Vagina (tissue), 2 donors: ENCODE measurements around the gene COL25A1. TPM values are rescaled to one million over a fixed set of nuclear protein-coding genes. Genes with fewer than 3 reads are reported as not detected.

ENCODE experiments used
- DNase-seq, 2 donors: peaks; one replicate each; pipeline ENCODE4 v3.0.0-alpha.2; 2017; ENCODE audit errors: extremely low spot score in 2 of 2
- H3K27ac ChIP-seq: fragments of 200-600 bp; sonication (generic); one replicate; pipeline ENCODE4 v1.5.1; 2019
- H3K27me3 ChIP-seq: fragments of 200-600 bp; sonication (generic); one replicate; pipeline ENCODE4 v1.5.1; 2019
- H3K36me3 ChIP-seq, 2 donors: fragments of 200-600 bp; sonication (generic); one replicate each; pipeline ENCODE4 v1.5.1; 2017 to 2019
- H3K4me1 ChIP-seq: fragments of 200-600 bp; sonication (generic); one replicate; pipeline ENCODE4 v1.5.1; 2019
- H3K4me3 ChIP-seq, 2 donors: fragments of 200-600 bp; sonication (generic); 1 replicate in 1 of 2; 2 replicates in 1 of 2; pipeline ENCODE4 v1.5.1; 2016 to 2019
- H3K9me3 ChIP-seq: fragments of 200-600 bp; sonication (generic); one replicate; pipeline ENCODE4 v1.5.1; 2019
- CTCF ChIP-seq, 3 experiments: fragments of 450-650 bp in 2 of 3; fragments of 200-600 bp in 1 of 3; sonication (generic) in 1 of 3; IDR thresholded peaks; one replicate each; pipeline ENCODE4 v1.5.1; 2017 to 2019; ENCODE audit warnings: antibody characterized with exemption in 3 of 3, mild to moderate bottlenecking in 2 of 3, moderate library complexity in 2 of 3
- POLR2A ChIP-seq, 2 donors: fragments of 450-650 bp; IDR thresholded peaks; one replicate each; pipeline ENCODE4 v1.6.1; 2017; ENCODE audit warnings: antibody characterized with exemption in 2 of 2, mild to moderate bottlenecking in 2 of 2, moderate library complexity in 2 of 2
- POLR2AphosphoS5 ChIP-seq, 2 donors: sonication (generic); formaldehyde crosslinking; IDR thresholded peaks; one replicate each; pipeline ENCODE4 v1.9.0; 2017; ENCODE audit warnings: antibody characterized with exemption in 2 of 2, mild to moderate bottlenecking in 2 of 2, low read depth in 1 of 2; ENCODE audit not compliant: insufficient read depth in 1 of 2
- intact Hi-C: fragments of 100-400 bp; cut with DNase I; formaldehyde crosslinking; loops from one replicate; pipeline ENCODE4 v1.15.1; 2023
- total RNA-seq: library from RNA; depleted of rRNA; stranded (reverse); fragments of >200 nt; gene quantifications from one replicate; pipeline ENCODE4 v1.2.3, GENCODE V29; 2016

COL25A1 gene
- total RNA-seq, 1 donor from 2014 or later: 0.49 TPM

DNA sequence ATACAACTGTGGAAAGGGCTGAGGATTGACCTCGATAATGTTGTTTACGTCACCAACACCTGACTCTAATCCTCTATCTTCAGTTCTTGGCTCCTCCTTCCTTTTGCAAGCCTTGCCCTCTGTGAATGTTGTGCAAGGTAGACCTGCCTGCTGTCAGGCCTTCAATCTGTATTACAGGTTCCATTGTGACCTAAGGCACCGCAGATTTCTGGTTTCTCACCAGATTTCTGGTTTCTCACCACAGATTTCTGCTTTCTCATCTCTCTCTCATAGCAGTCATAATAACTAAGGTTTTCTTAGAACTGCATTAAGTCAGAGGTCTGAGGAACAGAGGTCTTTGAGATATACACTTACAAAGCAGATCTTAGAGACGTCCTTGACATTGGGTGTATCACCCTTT is 488.1 kb downstream of the COL25A1 start:
- TF ChIP-seq CTCF (IDR thresholded peaks at IDR 0.05) (no peak), POLR2AphosphoS5 (IDR thresholded peaks at IDR 0.05; ENCODE audit: insufficient read depth in 1 of 2, low read depth in 1 of 2) (no peak), POLR2A (IDR thresholded peaks at IDR 0.05) (no peak)
- no peak for DNase-seq
- intact Hi-C loops: no loop called here
- H3K27me3 ChIP-seq: no peaks in the 10 kb centered on the region
- H3K36me3 ChIP-seq: no peaks in the 10 kb centered on the region
- H3K9me3 ChIP-seq: no peaks in the 10 kb centered on the region
- H3K4me1 ChIP-seq: no peaks in the 10 kb centered on the region
- H3K27ac ChIP-seq: no peak overlapping the region
- H3K4me3 ChIP-seq: no peak overlapping the region

GRCh38 chr4:108813261-108813660 is 489.2 kb downstream of the COL25A1 start:
- no peak for TF ChIP-seq CTCF (IDR thresholded peaks at IDR 0.05)
- no peak for TF ChIP-seq POLR2AphosphoS5 (IDR thresholded peaks at IDR 0.05; ENCODE audit: insufficient read depth in 1 of 2, low read depth in 1 of 2)
- TF ChIP-seq POLR2A (IDR thresholded peaks at IDR 0.05): no peak
- Histone ChIP-seq H3K36me3 (no peaks in the 10 kb centered on the region), H3K27me3 (no peaks in the 10 kb centered on the region), H3K4me3 (no peak overlapping the region), H3K4me1 (no peaks in the 10 kb centered on the region), H3K27ac (no peak overlapping the region), H3K9me3 (no peaks in the 10 kb centered on the region)
- intact Hi-C loops: no loop called here
- DNase-seq: no peak

DNA sequence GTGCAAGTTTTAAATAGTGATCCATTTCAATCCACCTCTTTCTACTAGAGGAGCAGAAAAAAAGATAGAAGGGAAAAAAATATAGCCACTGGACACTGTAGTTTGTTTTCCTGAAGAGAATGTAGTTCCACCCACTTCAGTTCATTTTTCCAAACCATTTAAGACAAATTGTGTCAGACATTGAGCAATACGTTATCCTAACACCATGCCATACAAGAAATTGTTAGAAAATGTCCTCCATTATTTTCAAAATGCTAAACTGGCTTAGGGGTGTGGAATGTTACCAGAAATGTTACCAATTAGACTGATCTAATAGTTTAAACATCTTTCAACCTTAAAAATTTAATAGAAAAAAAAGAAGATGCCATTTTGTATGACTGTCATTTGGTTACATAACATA is 491.0 kb downstream of the COL25A1 start:
- no peak for DNase-seq
- Histone ChIP-seq H3K4me1 (no peaks in the 10 kb centered on the region), H3K9me3 (no peaks in the 10 kb centered on the region), H3K27ac (no peak overlapping the region), H3K4me3 (no peak overlapping the region), H3K27me3 (no peaks in the 10 kb centered on the region), H3K36me3 (no peaks in the 10 kb centered on the region)
- TF ChIP-seq POLR2AphosphoS5 (IDR thresholded peaks at IDR 0.05; ENCODE audit: insufficient read depth in 1 of 2, low read depth in 1 of 2) (no peak), POLR2A (IDR thresholded peaks at IDR 0.05) (no peak), CTCF (IDR thresholded peaks at IDR 0.05) (no peak)
- intact Hi-C loops: no loop called here

- Histone ChIP-seq H3K27me3 (no peaks in the 10 kb centered on the region), H3K4me3 (no peak overlapping the region), H3K4me1 (no peaks in the 10 kb centered on the region), H3K27ac (no peak overlapping the region), H3K36me3 (no peaks in the 10 kb centered on the region), H3K9me3 (no peaks in the 10 kb centered on the region)
- DNase-seq: no peak
- intact Hi-C loops: no loop called here
- TF ChIP-seq CTCF (IDR thresholded peaks at IDR 0.05) (no peak), POLR2A (IDR thresholded peaks at IDR 0.05) (no peak), POLR2AphosphoS5 (IDR thresholded peaks at IDR 0.05; ENCODE audit: insufficient read depth in 1 of 2, low read depth in 1 of 2) (no peak)
Measured at GRCh38 chr4:108810087-108810486, 492.4 kb downstream of the COL25A1 start.

DNA sequence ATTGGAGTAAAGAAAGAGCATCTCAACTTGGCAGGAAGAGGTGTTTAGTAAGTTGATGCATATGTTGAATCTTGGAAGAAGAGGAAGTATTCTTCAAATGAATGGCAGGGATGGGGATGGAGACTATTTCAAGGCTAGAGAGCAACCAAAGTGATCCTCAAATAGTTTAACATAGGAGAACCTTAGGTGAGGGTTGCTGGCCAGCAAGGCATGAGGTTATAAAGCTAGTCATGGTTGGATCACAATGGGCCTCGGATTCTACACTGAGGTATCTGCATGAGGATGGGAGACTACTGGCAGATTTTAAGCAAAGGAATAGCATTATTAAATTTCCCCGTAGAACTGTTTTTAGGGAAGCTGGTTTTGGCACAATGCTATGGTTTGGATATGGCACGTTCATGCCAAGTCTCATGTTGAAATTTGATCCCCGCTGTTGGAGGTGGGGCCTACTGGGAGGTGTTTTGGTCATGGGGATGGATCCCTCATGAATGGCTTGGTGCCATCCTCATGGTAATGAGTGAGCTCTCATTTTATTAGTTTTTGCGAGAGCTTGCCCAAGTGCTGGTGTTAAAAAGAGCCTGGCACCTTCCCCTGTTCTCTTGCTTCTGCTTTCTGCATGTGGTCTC is 497.7 kb downstream of the COL25A1 start:
- H3K27me3 ChIP-seq: no peaks in the 10 kb centered on the region
- H3K27ac ChIP-seq: no peak overlapping the region
- intact Hi-C loops: no loop called here
- no peaks in the 10 kb centered on the region for H3K36me3 ChIP-seq
- no peaks in the 10 kb centered on the region for H3K4me1 ChIP-seq
- H3K9me3 ChIP-seq: no peaks in the 10 kb centered on the region
- DNase-seq: no peak
- TF ChIP-seq CTCF (IDR thresholded peaks at IDR 0.05): no peak
- TF ChIP-seq POLR2A (IDR thresholded peaks at IDR 0.05): no peak
- TF ChIP-seq POLR2AphosphoS5 (IDR thresholded peaks at IDR 0.05; ENCODE audit: insufficient read depth in 1 of 2, low read depth in 1 of 2): no peak
- H3K4me3 ChIP-seq: no peak overlapping the region
